WTC11 (cell line): ENCODE measurements around the gene SLC9A9. TPM values are rescaled to one million over a fixed set of nuclear protein-coding genes. Genes with fewer than 3 reads are reported as not detected.

Experiments used
- ATAC-seq: fragments of 200-7000 bp; cut with Tn5 transposase; 2 replicates; pipeline ENCODE4 v1.10.0; 2021; ENCODE audit warnings: mild to moderate bottlenecking, moderate library complexity
- CTCF ChIA-PET: fragments of 300-600 bp; sonication (Branson Sonifier 250); formaldehyde crosslinking; loops from one replicate; lab custom pipeline; 2021; ENCODE audit warnings: antibody characterized with exemption; lab: Charles Lee
- POLR2A ChIA-PET: fragments of 350-600 bp; sonication (Branson Sonifier 250); formaldehyde crosslinking; loops from one replicate; lab custom pipeline; 2021; ENCODE audit warnings: antibody characterized with exemption; lab: Charles Lee
- DNase-seq: peaks from one replicate; pipeline ENCODE4 v3.0.0; 2021; ENCODE audit warnings: low spot score
- H3K27ac Mint-ChIP-seq: 2 replicates; pipeline ENCODE4 v1.8.0; 2021; ENCODE audit warnings: mixed read lengths
- H3K27me3 Mint-ChIP-seq: 2 replicates; pipeline ENCODE4 v1.8.0; 2021; ENCODE audit warnings: low read depth, mild to moderate bottlenecking, moderate library complexity, mixed read lengths
- H3K36me3 Mint-ChIP-seq: 2 replicates; pipeline ENCODE4 v1.8.0; 2021; ENCODE audit warnings: mixed read lengths
- H3K4me1 Mint-ChIP-seq: 2 replicates; pipeline ENCODE4 v1.8.0; 2022; ENCODE audit warnings: mixed read lengths
- H3K4me3 Mint-ChIP-seq: 2 replicates; pipeline ENCODE4 v1.8.0; 2021; ENCODE audit warnings: mild to moderate bottlenecking, moderate library complexity, mixed read lengths
- H3K9me3 Mint-ChIP-seq: 2 replicates; pipeline ENCODE4 v1.8.0; 2021; ENCODE audit warnings: mixed read lengths
- ARID4B ChIP-seq: sonication (generic); formaldehyde crosslinking; IDR thresholded peaks from 2 replicates; pipeline ENCODE4 v1.8.0; 2023; ENCODE audit warnings: missing genetic modification reagents, mild to moderate bottlenecking, borderline replicate concordance
- ELF4 ChIP-seq: sonication (generic); formaldehyde crosslinking; IDR thresholded peaks from 2 replicates; pipeline ENCODE4 v1.8.1; 2022; ENCODE audit warnings: low read depth, mild to moderate bottlenecking, moderate library complexity, missing genetic modification reagents
- HMGXB4 ChIP-seq: sonication (generic); formaldehyde crosslinking; IDR thresholded peaks from 2 replicates; pipeline ENCODE4 v1.8.1; 2023; ENCODE audit warnings: mild to moderate bottlenecking, moderate library complexity, missing genetic modification reagents
- IRF1 ChIP-seq: sonication (generic); formaldehyde crosslinking; IDR thresholded peaks from 2 replicates; pipeline ENCODE4 v1.8.0; 2023; ENCODE audit warnings: missing genetic modification reagents
- KAT7 ChIP-seq: sonication (generic); formaldehyde crosslinking; IDR thresholded peaks from 2 replicates; pipeline ENCODE4 v1.8.1; 2023; ENCODE audit warnings: missing genetic modification reagents, mild to moderate bottlenecking, borderline replicate concordance
- MXD4 ChIP-seq: fragments of 250-450 bp; sonication (Bioruptor Pico); IDR thresholded peaks from 2 replicates; pipeline ENCODE4 v1.8.0; 2021; ENCODE audit warnings: mild to moderate bottlenecking, moderate library complexity, borderline replicate concordance
- NR1H2 ChIP-seq: sonication (generic); formaldehyde crosslinking; IDR thresholded peaks from 2 replicates; pipeline ENCODE4 v1.9.0; 2021; ENCODE audit warnings: mild to moderate bottlenecking, moderate library complexity, missing genetic modification reagents
- NR3C1 ChIP-seq: sonication (generic); formaldehyde crosslinking; conservative IDR thresholded peaks from 2 replicates; pipeline ENCODE4 v1.8.1; 2023; ENCODE audit warnings: low read depth, mild to moderate bottlenecking, missing genetic modification reagents
- PREB ChIP-seq: sonication (generic); formaldehyde crosslinking; IDR thresholded peaks from 2 replicates; pipeline ENCODE4 v1.8.1; 2022; ENCODE audit warnings: mild to moderate bottlenecking, missing genetic modification reagents, moderate library complexity, borderline replicate concordance
- ZNF317 ChIP-seq: sonication (generic); formaldehyde crosslinking; IDR thresholded peaks from 2 replicates; pipeline ENCODE4 v1.8.1; 2023; ENCODE audit warnings: low read depth, mild to moderate bottlenecking, moderate library complexity, missing genetic modification reagents, borderline replicate concordance
- ZNF671 ChIP-seq: fragments of 250-450 bp; sonication (Bioruptor Pico); IDR thresholded peaks from 2 replicates; pipeline ENCODE4 v1.8.0; 2021; ENCODE audit warnings: mild to moderate bottlenecking
- total RNA-seq: library from RNA; stranded (reverse); gene quantifications from 3 replicates; pipeline ENCODE4 v1.2.3, GENCODE V29; 2021
- TF ChIP-seq, protein P1 (sequence below): sonication (generic); formaldehyde crosslinking; IDR thresholded peaks from 2 replicates; pipeline ENCODE4 v1.8.1; 2022; ENCODE audit warnings: low read depth, missing genetic modification reagents, borderline replicate concordance
- TF ChIP-seq, protein P2 (sequence below): fragments of 200-600 bp; IDR thresholded peaks from 2 replicates; pipeline ENCODE4 v1.8.0; 2022; ENCODE audit warnings: antibody characterized with exemption

SLC9A9 gene
- total RNA-seq, 1 experiment from 2014 or later = 1.2 TPM

GRCh38 chr3:143330296-143330868 lies 517.9 kb downstream of the SLC9A9 start (continued):
- TF ChIP-seq, protein P1, sequence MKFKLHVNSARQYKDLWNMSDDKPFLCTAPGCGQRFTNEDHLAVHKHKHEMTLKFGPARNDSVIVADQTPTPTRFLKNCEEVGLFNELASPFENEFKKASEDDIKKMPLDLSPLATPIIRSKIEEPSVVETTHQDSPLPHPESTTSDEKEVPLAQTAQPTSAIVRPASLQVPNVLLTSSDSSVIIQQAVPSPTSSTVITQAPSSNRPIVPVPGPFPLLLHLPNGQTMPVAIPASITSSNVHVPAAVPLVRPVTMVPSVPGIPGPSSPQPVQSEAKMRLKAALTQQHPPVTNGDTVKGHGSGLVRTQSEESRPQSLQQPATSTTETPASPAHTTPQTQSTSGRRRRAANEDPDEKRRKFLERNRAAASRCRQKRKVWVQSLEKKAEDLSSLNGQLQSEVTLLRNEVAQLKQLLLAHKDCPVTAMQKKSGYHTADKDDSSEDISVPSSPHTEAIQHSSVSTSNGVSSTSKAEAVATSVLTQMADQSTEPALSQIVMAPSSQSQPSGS (CRISPR knock-in tag) = no peak

- Mint-ChIP-seq H3K36me3 (no peaks in the 10 kb centered on the region), H3K27ac (no peak overlapping the region), H3K4me3 (no peak overlapping the region), H3K4me1 (peaks cover 30% of the 10 kb centered on the region), H3K27me3 (no peaks in the 10 kb centered on the region; the same call in 1 of the 2 replicates), H3K9me3 (no peaks in the 10 kb centered on the region)
- TF ChIP-seq ARID4B (CRISPR knock-in tag) (no peak), ZNF317 (no peak), HMGXB4 (CRISPR knock-in tag) (no peak), ELF4 (CRISPR knock-in tag) (no peak), NR3C1 (no peak), MXD4 (CRISPR knock-in tag) (no peak), ZNF671 (CRISPR knock-in tag) (no peak), KAT7 (CRISPR knock-in tag) (no peak), PREB (CRISPR knock-in tag) (no peak), NR1H2 (CRISPR knock-in tag) (no peak), IRF1 (CRISPR knock-in tag) (no peak)
- TF ChIP-seq, protein P1 (CRISPR knock-in tag) = no peak
- TF ChIP-seq, protein P2, sequence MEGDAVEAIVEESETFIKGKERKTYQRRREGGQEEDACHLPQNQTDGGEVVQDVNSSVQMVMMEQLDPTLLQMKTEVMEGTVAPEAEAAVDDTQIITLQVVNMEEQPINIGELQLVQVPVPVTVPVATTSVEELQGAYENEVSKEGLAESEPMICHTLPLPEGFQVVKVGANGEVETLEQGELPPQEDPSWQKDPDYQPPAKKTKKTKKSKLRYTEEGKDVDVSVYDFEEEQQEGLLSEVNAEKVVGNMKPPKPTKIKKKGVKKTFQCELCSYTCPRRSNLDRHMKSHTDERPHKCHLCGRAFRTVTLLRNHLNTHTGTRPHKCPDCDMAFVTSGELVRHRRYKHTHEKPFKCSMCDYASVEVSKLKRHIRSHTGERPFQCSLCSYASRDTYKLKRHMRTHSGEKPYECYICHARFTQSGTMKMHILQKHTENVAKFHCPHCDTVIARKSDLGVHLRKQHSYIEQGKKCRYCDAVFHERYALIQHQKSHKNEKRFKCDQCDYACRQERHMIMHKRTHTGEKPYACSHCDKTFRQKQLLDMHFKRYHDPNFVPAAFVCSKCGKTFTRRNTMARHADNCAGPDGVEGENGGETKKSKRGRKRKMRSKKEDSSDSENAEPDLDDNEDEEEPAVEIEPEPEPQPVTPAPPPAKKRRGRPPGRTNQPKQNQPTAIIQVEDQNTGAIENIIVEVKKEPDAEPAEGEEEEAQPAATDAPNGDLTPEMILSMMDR = no peak
- ChIA-PET POLR2A (no interaction called here), CTCF (no interaction called here)
- DNase-seq (no peak), ATAC-seq (peak; percentile 63)
These were observed 518.6 kb downstream of the SLC9A9 start for GRCh38 chr3:143329567-143330211.
